Body of pancreas (tissue), 4 donors: ENCODE measurements around the gene ELF2.

ENCODE experiments used
- POLR2A ChIP-seq, 3 donors: fragments of 450-650 bp; IDR thresholded peaks; one replicate each; pipeline ENCODE4 v1.6.1; 2016; ENCODE audit warnings: antibody characterized with exemption in 3 of 3, mild to moderate bottlenecking in 2 of 3
- TF ChIP-seq, protein P1 (sequence below), 7 experiments: fragments of 450-650 bp in 4 of 7; fragments of 200-600 bp in 3 of 7; sonication (generic) in 3 of 7; IDR thresholded peaks; one replicate each; pipeline ENCODE4 v1.5.1; 2016 to 2019; ENCODE audit warnings: antibody characterized with exemption in 7 of 7

DNA sequence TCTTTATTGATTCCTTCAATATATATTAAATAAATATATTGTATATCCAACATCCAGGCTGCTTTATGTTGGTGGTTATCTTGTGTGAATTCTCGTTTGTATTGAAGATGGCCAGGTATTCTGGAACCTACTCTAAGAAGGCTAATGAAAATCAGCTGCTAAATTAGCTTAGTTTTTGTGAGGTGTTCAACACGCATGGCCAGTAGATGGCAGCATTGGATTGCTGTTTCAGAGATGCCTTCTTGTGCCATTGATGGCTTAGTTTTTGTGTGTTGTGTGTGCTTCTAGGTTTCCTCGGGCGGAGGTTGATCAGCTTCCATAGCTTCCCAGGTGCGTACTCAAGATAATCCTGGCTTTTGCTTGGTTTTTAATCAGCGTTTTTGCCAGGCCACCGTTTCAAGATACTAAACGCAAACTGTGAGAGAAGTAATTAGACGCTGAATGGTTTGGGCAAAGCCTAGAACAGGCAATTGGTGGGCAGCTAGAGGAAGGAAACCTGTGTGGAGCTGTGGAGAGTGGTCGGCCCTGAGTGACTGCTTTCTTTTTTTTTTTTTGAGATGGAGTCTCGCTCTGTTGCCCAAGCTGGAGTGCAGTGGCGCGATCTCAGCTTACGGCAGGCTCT is 146.3 kb downstream of the ELF2 start:
- no peak for TF ChIP-seq POLR2A (IDR thresholded peaks at IDR 0.05)
- TF ChIP-seq, protein P1, sequence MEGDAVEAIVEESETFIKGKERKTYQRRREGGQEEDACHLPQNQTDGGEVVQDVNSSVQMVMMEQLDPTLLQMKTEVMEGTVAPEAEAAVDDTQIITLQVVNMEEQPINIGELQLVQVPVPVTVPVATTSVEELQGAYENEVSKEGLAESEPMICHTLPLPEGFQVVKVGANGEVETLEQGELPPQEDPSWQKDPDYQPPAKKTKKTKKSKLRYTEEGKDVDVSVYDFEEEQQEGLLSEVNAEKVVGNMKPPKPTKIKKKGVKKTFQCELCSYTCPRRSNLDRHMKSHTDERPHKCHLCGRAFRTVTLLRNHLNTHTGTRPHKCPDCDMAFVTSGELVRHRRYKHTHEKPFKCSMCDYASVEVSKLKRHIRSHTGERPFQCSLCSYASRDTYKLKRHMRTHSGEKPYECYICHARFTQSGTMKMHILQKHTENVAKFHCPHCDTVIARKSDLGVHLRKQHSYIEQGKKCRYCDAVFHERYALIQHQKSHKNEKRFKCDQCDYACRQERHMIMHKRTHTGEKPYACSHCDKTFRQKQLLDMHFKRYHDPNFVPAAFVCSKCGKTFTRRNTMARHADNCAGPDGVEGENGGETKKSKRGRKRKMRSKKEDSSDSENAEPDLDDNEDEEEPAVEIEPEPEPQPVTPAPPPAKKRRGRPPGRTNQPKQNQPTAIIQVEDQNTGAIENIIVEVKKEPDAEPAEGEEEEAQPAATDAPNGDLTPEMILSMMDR (IDR thresholded peaks at IDR 0.05): peak; percentile 58 to 92 (median 87)
